T-helper 17 cell (primary cell): ENCODE data around the gene CBX7. TPM values are rescaled to one million over a fixed set of nuclear protein-coding genes. Genes with fewer than 3 reads are reported as not detected.

Experiments used
- ATAC-seq: fragments of 150-1000 bp; cut with Tn5 transposase; 2 replicates; pipeline ENCODE4 v1.10.0; 2021; ENCODE audit warnings: mild to moderate bottlenecking, moderate library complexity
- DNase-seq, 3 donors: peaks; one replicate each; pipeline versions ENCODE4 v3.0.0 to v3.0.0-alpha.2; 2020 to 2021
- H3K9me3 ChIP-seq: one replicate; pipeline ENCODE4 v1.7.0; 2013; ENCODE audit warnings: low read length, mild to moderate bottlenecking; ENCODE audit not compliant: control insufficient read depth, poor library complexity, severe bottlenecking
- H3K27ac Mint-ChIP-seq: one replicate; pipeline ENCODE4 v1.8.0; 2022; ENCODE audit warnings: mild to moderate bottlenecking, moderate library complexity, mixed read lengths
- H3K27me3 Mint-ChIP-seq: one replicate; pipeline ENCODE4 v1.8.0; 2022; ENCODE audit warnings: mixed read lengths
- H3K36me3 Mint-ChIP-seq: one replicate; pipeline ENCODE4 v1.8.0; 2022; ENCODE audit warnings: low read depth, mixed read lengths
- H3K4me1 Mint-ChIP-seq: one replicate; pipeline ENCODE4 v1.8.0; 2022; ENCODE audit warnings: mild to moderate bottlenecking, mixed read lengths
- H3K4me3 Mint-ChIP-seq: one replicate; pipeline ENCODE4 v1.8.0; 2022; ENCODE audit warnings: mild to moderate bottlenecking, moderate library complexity, mixed read lengths
- total RNA-seq, 4 donors: library from RNA in 2 of 4; stranded (reverse) in 2 of 4; gene quantifications; one replicate each; pipeline ENCODE4 v1.2.3 and lab custom pipeline; 2022 to 2026

CBX7 gene
- total RNA-seq (10 to 100 TPM; 73.9 to 87.9 TPM), total RNA-seq (lab: John Stamatoyannopoulos, UW) (84.6 to 115 reads per million in 2 donors)

DNA sequence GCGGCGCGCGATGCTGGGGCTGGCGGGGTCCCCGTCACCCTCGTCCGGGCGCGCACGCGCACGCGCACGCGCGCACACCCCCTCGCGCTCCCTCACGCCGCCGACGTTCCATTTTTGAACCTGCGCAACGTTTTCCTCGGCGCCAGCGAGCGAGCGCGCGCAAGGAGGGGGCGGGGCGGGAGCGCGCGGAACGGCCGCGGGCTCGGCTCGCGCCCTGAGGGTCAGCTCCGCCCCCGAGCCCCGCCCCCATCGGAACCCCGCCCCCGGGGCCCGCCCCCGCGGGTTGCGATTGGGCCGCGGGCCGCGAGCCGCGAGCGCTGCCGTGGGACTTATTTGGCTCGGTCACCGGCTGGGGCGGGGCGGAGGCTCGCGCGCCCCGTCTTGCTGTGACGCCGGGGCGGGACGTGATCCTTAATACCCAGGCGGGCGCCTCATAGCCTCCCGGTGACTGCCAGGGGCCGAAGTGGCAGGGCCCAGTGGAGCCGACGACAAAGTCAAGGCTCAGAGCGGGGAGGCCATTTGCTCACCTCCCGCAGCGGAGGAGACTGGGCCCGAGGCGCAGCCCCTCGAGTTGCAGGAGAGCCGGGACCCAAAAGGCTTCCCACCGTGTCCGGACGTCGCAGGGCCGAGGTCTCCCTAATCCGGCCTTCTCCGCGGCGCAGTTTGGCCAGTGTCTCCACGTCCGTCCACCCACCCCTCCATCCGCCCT lies at the start of gene CBX7:
CBX7 (minus strand) TSS at position 170 of the 709 bp plus-strand sequence. CDS start 236 bp downstream, outside the sequence.
- peak; percentile 79 for ATAC-seq
- H3K9me3 ChIP-seq, result no peaks in the 10 kb centered on the region
- Mint-ChIP-seq H3K4me3 (peak within 1 kb of the TSS; percentile 95), H3K36me3 (no peaks in the 10 kb centered on the region), H3K27ac (peak within 1 kb of the TSS; percentile 95), H3K4me1 (peaks cover 40% of the 10 kb centered on the region), H3K27me3 (peaks cover 12% of the 10 kb centered on the region)
- peak; percentile 92 to 94 (median 93) for DNase-seq

DNA sequence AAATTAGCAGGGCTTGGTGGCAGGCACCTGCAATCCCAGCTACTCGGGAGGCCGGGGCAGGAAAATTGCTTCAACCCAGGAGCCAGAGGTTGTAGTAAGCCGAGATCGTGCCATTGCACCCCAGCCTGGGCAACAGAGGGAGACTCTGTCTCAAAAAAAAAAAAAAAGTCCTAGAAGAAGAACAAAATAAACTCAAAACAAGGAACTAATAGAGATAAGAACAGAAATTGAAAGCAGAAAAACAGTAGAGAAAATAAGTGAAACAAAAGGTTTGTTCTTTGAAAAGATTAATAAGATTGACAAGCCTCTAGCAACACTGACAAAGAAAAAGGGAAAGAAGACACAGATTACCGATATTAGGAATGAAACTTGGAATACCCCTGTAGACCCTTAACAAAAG lies 45.1 kb upstream of the CBX7 start:
- Mint-ChIP-seq H3K27me3 (no peaks in the 10 kb centered on the region), H3K4me3 (no peak overlapping the region), H3K36me3 (peaks cover 2% of the 10 kb centered on the region), H3K4me1 (no peaks in the 10 kb centered on the region), H3K27ac (no peak overlapping the region)
- H3K9me3 ChIP-seq, result no peaks in the 10 kb centered on the region
- DNase-seq (no peak), ATAC-seq (no peak)

DNA sequence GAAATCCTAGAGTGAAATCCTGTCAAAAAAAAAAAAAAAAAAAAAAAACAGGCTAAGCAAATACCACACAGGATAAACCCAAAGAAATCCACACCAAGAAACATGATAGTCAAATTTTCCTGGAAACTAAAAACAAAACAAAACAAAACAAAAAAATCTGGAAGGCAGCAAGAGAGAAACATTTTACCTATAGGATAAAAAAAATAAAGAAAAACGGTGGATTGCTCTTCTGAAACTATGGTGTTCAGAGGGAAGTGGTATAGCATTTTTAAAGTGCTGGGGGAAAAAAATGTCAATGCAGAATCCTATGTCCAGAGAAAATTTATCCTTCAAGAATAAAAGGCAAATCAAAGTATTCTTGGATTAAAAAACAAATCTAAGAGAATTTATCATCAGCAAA lies 41.6 kb upstream of the CBX7 start:
- no peaks in the 10 kb centered on the region for H3K9me3 ChIP-seq
- no peak overlapping the region for H3K4me3 Mint-ChIP-seq
- H3K36me3 Mint-ChIP-seq, result peaks cover 2% of the 10 kb centered on the region
- DNase-seq, result no peak
- no peak overlapping the region for H3K27ac Mint-ChIP-seq
- ATAC-seq, result no peak
- peaks cover 10% of the 10 kb centered on the region for H3K27me3 Mint-ChIP-seq
- no peaks in the 10 kb centered on the region for H3K4me1 Mint-ChIP-seq

DNA sequence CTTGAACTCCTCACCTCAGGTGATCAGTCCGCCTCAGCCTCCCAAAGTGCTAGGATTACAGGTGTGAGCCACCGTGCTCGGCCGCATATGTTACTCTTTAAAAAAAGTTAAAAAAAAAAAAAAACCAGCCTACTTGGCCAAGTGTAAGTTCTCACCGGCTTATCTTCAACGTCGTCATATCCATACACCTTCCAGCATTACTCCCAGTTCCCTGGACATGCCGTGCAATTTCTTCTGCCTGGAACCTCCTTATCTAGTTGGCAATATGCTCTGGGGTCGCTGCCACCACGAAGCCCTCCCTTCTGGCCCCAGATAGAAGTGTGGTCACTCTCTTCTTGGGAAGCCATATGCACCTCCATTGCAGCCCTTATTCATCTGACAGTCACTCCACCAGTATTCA lies 36.3 kb upstream of the CBX7 start:
- Mint-ChIP-seq H3K36me3 (no peaks in the 10 kb centered on the region), H3K27me3 (peaks cover 20% of the 10 kb centered on the region), H3K27ac (no peak overlapping the region), H3K4me1 (no peaks in the 10 kb centered on the region), H3K4me3 (no peak overlapping the region)
- DNase-seq (no peak), ATAC-seq (no peak)
- no peaks in the 10 kb centered on the region for H3K9me3 ChIP-seq

DNA sequence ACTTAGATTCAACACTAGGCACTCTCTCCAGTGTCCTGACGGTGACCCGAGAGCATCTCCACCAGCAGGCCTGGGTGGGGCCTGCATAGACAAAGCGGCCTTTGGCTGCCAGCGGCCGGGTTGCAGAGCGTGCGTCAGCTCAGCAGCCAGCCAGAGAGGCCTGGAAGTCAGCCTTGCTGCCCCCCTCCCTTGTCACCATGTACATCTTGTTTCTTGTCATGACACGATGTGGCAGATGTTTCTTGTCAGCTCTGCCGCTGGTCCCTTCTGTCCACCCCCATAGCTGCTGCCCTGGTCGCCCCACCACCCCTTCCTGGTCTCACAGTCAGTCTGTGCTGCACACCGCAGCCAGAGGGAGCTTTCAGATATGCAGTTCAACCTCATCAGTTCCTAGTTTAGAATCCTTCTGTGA lies 33.1 kb upstream of the CBX7 start:
- no peak overlapping the region for H3K4me3 Mint-ChIP-seq
- peaks cover 2% of the 10 kb centered on the region for H3K4me1 Mint-ChIP-seq
- DNase-seq, result no peak
- peaks cover 18% of the 10 kb centered on the region for H3K27me3 Mint-ChIP-seq
- H3K27ac Mint-ChIP-seq, result no peak overlapping the region
- no peaks in the 10 kb centered on the region for H3K36me3 Mint-ChIP-seq
- no peaks in the 10 kb centered on the region for H3K9me3 ChIP-seq
- no peak for ATAC-seq

DNA sequence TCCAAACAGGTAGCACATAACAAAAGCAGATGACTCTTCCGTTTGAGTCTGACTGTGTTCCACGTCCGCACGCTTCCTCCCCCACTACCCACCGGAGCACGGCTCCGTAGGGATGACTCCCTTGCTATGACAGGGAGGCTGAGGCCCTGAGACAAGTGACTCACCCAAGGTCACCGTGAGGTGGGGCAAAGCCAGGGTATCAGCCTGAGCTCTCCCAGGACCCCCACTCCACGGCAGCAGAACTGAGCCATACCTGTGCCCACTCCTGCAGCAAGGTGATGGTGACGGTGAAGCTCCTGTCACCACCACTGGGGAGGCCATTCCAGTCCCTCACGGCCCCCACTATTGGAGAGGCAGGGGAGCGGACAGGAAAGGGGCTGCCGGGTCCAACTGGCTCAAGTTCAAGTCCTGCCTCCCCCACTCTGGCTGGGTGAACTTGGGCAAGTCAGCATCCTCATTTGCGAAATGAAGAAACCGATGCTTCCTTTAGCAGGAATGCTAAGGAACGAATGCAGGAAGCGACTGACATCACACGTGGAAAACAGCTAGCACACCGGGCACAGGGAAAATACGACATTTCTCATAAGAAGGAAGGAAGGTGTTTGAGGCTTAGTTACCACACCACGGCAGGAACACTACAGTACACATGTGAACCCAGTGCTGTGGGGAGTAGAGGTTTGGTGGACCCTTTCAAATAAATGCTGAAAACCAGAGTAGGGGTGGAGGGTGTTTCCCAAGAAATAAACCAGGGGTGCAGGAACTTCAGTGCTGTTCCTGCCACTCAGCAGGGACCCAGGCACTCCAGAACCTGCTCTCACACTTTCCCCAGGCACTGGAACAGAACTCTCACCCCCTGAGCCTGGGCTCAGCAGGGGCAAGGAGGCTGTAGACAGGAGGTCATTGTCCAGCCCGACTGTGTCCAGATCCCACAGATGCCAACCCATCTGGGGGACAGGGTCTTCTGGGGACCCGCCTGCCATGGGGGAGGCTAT lies 32.4 kb upstream of the CBX7 start:
- no peak for ATAC-seq
- Mint-ChIP-seq H3K4me3 (no peak overlapping the region), H3K27ac (no peak overlapping the region), H3K27me3 (peaks cover 11% of the 10 kb centered on the region), H3K36me3 (no peaks in the 10 kb centered on the region), H3K4me1 (peaks cover 2% of the 10 kb centered on the region)
- no peaks in the 10 kb centered on the region for H3K9me3 ChIP-seq
- DNase-seq, result no peak

DNA sequence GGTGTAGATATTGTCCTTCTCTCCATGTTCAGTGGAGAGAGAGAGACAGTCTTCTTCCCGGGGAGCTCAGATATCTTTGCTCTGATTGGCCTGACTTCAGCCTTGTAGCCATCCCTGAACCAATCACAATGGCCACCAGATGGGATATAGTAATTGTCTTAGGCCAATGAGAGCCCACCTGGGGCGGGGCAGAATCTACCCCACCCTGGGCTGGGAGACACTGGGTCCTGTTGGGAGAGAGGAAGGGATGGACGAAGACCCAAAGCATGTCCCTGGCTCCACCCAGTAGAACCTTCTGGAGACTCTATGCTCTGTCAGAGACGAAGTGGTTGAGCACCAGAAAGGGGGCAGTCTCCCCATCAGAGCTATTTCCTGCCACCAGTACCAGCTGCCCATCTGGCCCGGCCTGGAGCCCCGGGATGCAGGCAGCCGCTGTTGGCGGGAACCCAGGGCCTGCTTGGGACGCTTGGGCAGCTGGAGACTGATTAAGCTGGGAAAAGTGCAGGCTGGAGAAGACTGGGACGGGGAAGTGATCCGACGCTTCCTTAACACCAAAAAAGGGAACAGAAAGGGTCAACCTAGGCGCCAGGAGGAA lies 31.6 kb upstream of the CBX7 start:
- no peak overlapping the region for H3K4me3 Mint-ChIP-seq
- DNase-seq, result no peak

DNA sequence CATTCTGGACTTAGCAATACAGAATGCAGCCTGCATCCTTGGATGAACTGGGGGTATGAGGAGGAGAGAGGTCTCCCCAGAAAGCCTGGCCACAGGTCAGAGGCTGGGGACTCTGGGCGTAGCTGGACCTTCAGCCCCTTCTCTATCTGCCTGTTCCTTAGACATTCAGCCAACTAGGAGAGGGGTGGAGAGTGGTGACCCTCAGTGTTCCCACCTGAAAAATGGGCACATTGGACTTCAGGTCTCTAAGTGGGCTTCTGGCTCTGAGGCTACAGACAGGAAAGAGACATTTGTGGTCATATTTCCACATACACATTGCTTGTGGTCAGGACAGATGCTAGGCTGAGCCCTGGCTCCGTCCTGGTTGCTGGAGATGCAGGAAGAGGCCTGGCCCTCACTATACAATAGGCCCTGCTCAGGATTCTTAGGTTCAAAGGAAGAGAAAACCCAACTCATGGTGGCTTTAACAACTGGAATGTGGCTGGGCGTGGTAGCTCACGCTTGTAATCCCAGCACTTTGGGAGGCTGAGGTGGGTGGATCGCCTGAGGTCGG lies 30.1 kb upstream of the CBX7 start:
- H3K27me3 Mint-ChIP-seq, result peaks cover 5% of the 10 kb centered on the region
- peaks cover 12% of the 10 kb centered on the region for H3K4me1 Mint-ChIP-seq

More for the DNA sequence above, 31.6 kb upstream of the CBX7 start:
- Mint-ChIP-seq H3K36me3 (no peaks in the 10 kb centered on the region), H3K27me3 (peaks cover 9% of the 10 kb centered on the region), H3K27ac (no peak overlapping the region), H3K4me1 (peaks cover 6% of the 10 kb centered on the region)
- ATAC-seq, result no peak
- no peaks in the 10 kb centered on the region for H3K9me3 ChIP-seq

DNA sequence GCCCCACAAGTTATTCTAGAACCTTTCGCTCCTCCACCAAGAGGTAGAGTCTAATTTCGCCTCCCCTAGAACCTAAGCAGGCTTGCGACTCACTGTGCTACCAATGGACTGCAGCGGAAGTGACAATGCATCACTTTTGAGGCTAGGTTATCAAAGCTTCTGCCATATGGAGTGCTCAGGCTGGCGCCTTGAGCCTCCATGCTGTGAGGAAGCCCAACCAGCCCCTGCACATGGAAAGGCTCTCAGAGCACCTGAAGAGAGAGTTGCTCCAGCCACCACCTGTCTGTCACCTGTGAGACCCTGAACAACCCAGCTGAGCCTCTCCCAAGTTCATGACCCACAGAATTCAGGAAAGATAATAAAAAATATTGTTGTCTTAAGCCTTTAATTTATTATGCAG lies 29.3 kb upstream of the CBX7 start:
- Mint-ChIP-seq H3K27me3 (no peaks in the 10 kb centered on the region), H3K36me3 (no peaks in the 10 kb centered on the region), H3K27ac (no peak overlapping the region), H3K4me1 (peaks cover 15% of the 10 kb centered on the region), H3K4me3 (no peak overlapping the region)
- no peaks in the 10 kb centered on the region for H3K9me3 ChIP-seq
- DNase-seq, result no peak
- no peak for ATAC-seq

More for the DNA sequence above, 30.1 kb upstream of the CBX7 start:
- DNase-seq, result no peak
- no peaks in the 10 kb centered on the region for H3K9me3 ChIP-seq
- Mint-ChIP-seq H3K4me3 (no peak overlapping the region), H3K36me3 (no peaks in the 10 kb centered on the region), H3K27ac (peak overlapping the region; percentile 10)
- no peak for ATAC-seq

DNA sequence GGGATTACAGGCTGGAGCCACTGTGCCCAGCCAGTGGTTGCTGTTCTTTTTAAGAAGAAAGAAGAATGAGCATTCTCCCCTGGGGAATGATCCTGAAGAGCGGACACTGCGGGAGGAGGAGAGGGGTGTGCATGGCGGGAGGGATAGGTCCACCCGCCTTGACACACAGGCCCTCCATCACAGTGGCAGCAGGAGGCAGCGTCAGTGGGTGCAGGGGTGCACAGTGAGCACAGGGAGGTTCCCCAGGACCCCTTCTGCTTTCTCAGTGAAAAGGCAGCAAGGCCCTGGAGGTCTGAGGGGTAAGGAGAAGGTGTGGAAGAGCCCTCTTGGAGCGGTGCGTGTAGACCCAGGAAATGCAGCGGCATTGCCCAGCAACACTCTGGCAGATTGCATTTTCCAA lies 28.9 kb upstream of the CBX7 start:
- H3K27ac Mint-ChIP-seq, result no peak overlapping the region
- no peak for DNase-seq
- H3K4me3 Mint-ChIP-seq, result no peak overlapping the region
- ATAC-seq, result no peak
- H3K27me3 Mint-ChIP-seq, result no peaks in the 10 kb centered on the region
- H3K9me3 ChIP-seq, result no peaks in the 10 kb centered on the region
- H3K36me3 Mint-ChIP-seq, result no peaks in the 10 kb centered on the region
- H3K4me1 Mint-ChIP-seq, result peaks cover 15% of the 10 kb centered on the region

DNA sequence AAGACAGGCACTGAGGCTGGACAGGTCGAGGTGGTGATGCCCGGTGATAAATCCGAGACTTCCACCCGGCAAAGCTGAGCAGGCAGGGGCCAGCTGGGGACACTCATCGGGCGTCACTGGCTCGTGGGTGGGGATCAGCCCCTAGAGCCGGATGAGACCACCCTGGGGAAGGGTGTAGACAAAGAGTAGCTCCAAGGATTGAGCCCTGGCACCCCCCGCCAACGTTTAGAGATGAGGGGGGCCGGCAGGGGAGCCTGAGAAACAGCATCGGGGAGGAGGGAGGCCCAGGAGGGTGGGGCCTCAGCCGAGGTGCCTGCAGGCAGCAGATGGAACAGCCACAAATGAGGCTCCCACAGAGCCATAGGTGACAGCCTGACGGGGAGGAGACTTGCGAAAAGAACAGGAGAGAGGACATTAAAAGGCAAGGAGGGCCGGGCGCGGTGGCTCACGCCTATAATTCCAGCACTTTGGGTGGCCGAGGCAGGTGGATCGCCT lies 27.4 kb upstream of the CBX7 start:
- peaks cover 22% of the 10 kb centered on the region for H3K4me1 Mint-ChIP-seq
- ATAC-seq, result no peak
- H3K27me3 Mint-ChIP-seq, result no peaks in the 10 kb centered on the region
- H3K9me3 ChIP-seq, result no peaks in the 10 kb centered on the region
- H3K36me3 Mint-ChIP-seq, result no peaks in the 10 kb centered on the region
- H3K4me3 Mint-ChIP-seq, result no peak overlapping the region
- no peak overlapping the region for H3K27ac Mint-ChIP-seq
- DNase-seq, result no peak

DNA sequence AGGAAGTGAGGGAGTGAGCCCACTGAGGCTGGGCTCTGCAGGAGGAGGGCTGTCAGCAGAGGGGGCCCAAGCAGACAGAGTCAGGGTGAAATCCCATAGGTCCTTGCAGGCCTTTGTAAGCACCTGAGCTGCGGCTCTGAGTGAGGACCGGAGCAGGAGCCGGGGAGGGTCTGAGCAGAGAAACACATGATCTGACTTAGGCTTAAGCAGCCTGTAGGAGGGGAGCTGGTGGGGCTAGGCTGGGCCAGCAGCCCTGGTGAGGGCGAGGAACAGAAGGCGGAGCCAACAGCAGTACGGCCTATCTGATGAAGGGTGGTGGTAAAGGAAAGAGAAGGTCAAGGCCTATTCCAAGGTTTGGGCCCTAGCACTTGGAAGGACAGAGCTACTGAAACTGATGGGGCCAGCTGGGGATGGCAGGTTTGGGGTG lies 26.9 kb upstream of the CBX7 start:
- no peaks in the 10 kb centered on the region for H3K27me3 Mint-ChIP-seq
- DNase-seq, result no peak
- H3K27ac Mint-ChIP-seq, result no peak overlapping the region
- H3K4me1 Mint-ChIP-seq, result peaks cover 26% of the 10 kb centered on the region
- H3K9me3 ChIP-seq, result no peaks in the 10 kb centered on the region
- H3K4me3 Mint-ChIP-seq, result no peak overlapping the region
- no peak for ATAC-seq
- H3K36me3 Mint-ChIP-seq, result no peaks in the 10 kb centered on the region
